Ascending aorta (tissue), 2 donors: Measurements from ENCODE around the gene CAMSAP3. TPM values are rescaled to one million over a fixed set of nuclear protein-coding genes. Genes with fewer than 3 reads are reported as not detected.

Experiments
- DNase-seq, 2 donors: peaks; one replicate each; pipeline ENCODE4 v3.0.0-alpha.2; 2019; ENCODE audit warnings: low spot score in 2 of 2
- H3K27ac ChIP-seq, 2 donors: fragments of 200-600 bp; sonication (generic); one replicate each; pipeline ENCODE4 v1.5.1; 2016 to 2017; ENCODE audit warnings: mild to moderate bottlenecking in 1 of 2
- H3K27me3 ChIP-seq: fragments of 200-600 bp; sonication (generic); one replicate; pipeline ENCODE4 v1.5.1; 2017
- H3K36me3 ChIP-seq, 2 donors: fragments of 200-600 bp; sonication (generic); one replicate each; pipeline ENCODE4 v1.5.1; 2016
- H3K4me1 ChIP-seq, 2 donors: fragments of 200-600 bp; sonication (generic); one replicate each; pipeline ENCODE4 v1.5.1; 2016 to 2017; ENCODE audit warnings: mild to moderate bottlenecking in 1 of 2
- H3K4me3 ChIP-seq, 2 donors: fragments of 200-600 bp; sonication (generic); one replicate each; pipeline ENCODE4 v1.5.1; 2016 to 2017; ENCODE audit warnings: mild to moderate bottlenecking in 1 of 2
- H3K9me3 ChIP-seq, 2 donors: fragments of 200-600 bp; sonication (generic); one replicate each; pipeline ENCODE4 v1.5.1; 2016
- intact Hi-C: fragments of 100-400 bp; cut with DNase I; formaldehyde crosslinking; loops from one replicate; pipeline ENCODE4 v1.15.1; 2023
- total RNA-seq: library from RNA; depleted of rRNA; stranded (reverse); fragments of >200 nt; gene quantifications from one replicate; pipeline ENCODE4 v1.1.0, GENCODE V29; 2016
- TF ChIP-seq, protein P1 (sequence below), 3 experiments: fragments of 200-600 bp in 2 of 3; fragments of 450-650 bp in 1 of 3; sonication (generic) in 2 of 3; IDR thresholded peaks; one replicate each; pipeline ENCODE4 v1.5.1; 2016 to 2019; ENCODE audit warnings: antibody characterized with exemption in 3 of 3, mild to moderate bottlenecking in 1 of 3, moderate library complexity in 1 of 3

Gene CAMSAP3
- total RNA-seq, 1 donor from 2014 or later = not detected

DNA sequence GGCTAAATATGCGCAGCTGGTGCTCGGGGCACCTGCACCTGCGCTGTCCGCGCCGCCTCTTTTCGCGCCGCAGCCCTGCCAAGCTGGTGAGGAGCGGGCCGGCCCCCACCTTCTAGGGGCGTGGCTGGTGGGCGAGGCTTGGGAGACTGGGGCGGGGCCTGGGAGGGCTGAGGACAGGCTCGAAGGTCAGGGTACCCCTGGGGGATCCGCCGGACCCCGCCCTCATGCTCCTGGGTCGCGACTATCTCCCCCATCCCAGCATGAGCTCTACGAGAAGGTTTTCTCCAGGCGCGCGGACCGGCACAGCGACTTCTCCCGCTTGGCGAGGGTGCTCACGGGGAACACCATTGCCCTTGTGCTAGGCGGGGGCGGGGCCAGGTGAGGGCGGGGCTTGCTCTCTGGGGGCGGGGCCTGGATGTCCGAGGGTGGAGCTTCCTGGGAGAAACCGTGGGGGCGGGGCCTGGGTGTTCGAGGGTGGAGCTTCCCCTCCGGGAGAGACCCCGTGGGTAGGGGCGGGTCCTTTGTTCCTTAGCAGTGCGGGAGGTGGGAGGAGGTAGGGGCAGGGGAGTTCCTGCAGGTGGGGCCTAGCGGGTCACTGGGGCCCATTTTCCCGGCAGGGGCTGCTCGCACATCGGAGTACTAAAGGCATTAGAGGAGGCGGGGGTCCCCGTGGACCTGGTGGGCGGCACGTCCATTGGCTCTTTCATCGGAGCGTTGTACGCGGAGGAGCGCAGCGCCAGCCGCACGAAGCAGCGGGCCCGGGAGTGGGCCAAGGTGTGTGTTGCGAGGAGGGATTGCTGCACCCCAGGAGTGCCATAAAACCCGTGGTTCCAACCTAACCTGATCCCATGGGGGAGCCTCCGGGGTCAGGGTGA, 40.4 kb upstream of the CAMSAP3 start:
- intact Hi-C loops = no loop called here
- Histone ChIP-seq H3K4me3 (no peak overlapping the region), H3K27me3 (no peaks in the 10 kb centered on the region), H3K9me3 (no peaks in the 10 kb centered on the region), H3K27ac (no peak overlapping the region), H3K36me3 (peaks cover 80% of the 10 kb centered on the region in 2 donors), H3K4me1 (no peaks in the 10 kb centered on the region)
- DNase-seq = no peak
- TF ChIP-seq, protein P1, sequence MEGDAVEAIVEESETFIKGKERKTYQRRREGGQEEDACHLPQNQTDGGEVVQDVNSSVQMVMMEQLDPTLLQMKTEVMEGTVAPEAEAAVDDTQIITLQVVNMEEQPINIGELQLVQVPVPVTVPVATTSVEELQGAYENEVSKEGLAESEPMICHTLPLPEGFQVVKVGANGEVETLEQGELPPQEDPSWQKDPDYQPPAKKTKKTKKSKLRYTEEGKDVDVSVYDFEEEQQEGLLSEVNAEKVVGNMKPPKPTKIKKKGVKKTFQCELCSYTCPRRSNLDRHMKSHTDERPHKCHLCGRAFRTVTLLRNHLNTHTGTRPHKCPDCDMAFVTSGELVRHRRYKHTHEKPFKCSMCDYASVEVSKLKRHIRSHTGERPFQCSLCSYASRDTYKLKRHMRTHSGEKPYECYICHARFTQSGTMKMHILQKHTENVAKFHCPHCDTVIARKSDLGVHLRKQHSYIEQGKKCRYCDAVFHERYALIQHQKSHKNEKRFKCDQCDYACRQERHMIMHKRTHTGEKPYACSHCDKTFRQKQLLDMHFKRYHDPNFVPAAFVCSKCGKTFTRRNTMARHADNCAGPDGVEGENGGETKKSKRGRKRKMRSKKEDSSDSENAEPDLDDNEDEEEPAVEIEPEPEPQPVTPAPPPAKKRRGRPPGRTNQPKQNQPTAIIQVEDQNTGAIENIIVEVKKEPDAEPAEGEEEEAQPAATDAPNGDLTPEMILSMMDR (IDR thresholded peaks at IDR 0.05) = no peak

DNA sequence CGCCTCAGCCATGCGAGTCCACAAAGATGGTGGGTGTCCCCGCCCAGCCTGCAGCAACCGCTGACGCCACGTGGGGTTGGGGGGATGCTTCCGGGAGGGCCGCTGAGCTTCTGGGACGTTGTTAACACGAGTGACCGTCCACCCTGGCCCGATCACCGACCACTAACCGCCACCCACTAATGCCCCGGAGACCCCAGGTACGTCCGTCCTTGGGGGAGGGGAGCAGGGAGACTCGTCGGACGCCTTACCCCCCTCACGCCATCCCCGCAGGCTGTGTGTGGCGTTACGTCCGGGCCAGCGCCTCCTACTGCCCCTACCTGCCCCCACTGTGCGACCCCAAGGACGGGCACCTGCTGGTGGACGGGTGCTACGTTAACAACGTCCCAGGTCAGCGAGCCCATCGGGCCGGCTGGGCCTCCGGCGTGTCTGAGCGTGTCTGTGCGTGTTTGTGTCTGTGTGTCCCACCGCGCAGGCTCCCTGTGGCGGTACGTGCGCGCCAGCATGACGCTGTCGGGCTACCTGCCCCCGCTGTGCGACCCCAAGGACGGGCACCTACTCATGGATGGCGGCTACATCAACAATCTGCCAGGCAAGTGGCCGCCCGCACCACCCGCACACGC, 38.9 kb upstream of the CAMSAP3 start:
- DNase-seq = no peak

DNA sequence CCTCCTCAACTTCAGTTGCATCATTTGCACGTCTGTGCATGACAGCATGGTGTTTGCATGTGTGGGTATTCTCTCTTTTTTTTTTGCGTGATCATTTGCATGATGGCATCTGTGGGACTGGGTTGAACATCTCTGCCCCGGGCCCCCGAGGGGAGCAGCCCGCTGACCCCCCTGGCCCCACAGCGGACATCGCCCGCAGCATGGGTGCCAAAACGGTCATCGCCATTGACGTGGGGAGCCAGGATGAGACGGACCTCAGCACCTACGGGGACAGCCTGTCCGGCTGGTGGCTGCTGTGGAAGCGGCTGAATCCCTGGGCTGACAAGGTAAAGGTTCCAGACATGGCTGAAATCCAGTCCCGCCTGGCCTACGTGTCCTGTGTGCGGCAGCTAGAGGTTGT, 37.0 kb upstream of the CAMSAP3 start:
- no peak overlapping the region for H3K27ac ChIP-seq
- DNase-seq = no peak
- no peaks in the 10 kb centered on the region for H3K4me1 ChIP-seq
- no peaks in the 10 kb centered on the region for H3K27me3 ChIP-seq
- intact Hi-C loops = no loop called here
- TF ChIP-seq, protein P1 (IDR thresholded peaks at IDR 0.05) = no peak
- peaks cover 78 to 81% of the 10 kb centered on the region in 2 donors for H3K36me3 ChIP-seq
- no peaks in the 10 kb centered on the region for H3K9me3 ChIP-seq
- H3K4me3 ChIP-seq = no peak overlapping the region

More for the DNA sequence above, 38.9 kb upstream of the CAMSAP3 start:
- Histone ChIP-seq H3K27me3 (no peaks in the 10 kb centered on the region), H3K27ac (no peak overlapping the region), H3K4me1 (no peaks in the 10 kb centered on the region), H3K36me3 (peaks cover 86 to 89% of the 10 kb centered on the region in 2 donors), H3K9me3 (no peaks in the 10 kb centered on the region), H3K4me3 (no peak overlapping the region)
- TF ChIP-seq, protein P1 (IDR thresholded peaks at IDR 0.05) = no peak
- intact Hi-C loops = no loop called here

DNA sequence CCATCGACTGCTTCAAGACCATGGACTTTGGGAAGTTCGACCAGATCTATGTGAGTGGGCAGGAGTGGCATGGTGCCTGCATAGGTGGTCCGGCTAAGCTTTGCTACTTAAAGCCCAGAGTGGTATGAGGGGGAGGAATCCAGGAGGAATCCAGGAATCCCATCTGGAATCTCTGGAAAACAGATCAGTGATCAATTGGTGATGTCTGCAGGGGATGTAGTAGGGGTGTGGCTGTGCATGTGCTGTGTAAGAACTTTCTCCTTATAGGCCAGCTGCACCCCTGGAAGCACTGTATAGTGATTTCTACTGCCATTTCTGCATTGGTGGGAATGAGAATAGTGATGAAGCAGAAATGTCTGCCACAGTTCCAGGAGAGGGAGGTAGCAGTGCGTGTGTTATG, 36.6 kb upstream of the CAMSAP3 start:
- DNase-seq = no peak
- TF ChIP-seq, protein P1 (IDR thresholded peaks at IDR 0.05) = no peak
- intact Hi-C loops = no loop called here
- Histone ChIP-seq H3K4me1 (no peaks in the 10 kb centered on the region), H3K27ac (no peak overlapping the region), H3K36me3 (peaks cover 73 to 77% of the 10 kb centered on the region in 2 donors), H3K4me3 (no peak overlapping the region), H3K9me3 (no peaks in the 10 kb centered on the region), H3K27me3 (no peaks in the 10 kb centered on the region)

DNA sequence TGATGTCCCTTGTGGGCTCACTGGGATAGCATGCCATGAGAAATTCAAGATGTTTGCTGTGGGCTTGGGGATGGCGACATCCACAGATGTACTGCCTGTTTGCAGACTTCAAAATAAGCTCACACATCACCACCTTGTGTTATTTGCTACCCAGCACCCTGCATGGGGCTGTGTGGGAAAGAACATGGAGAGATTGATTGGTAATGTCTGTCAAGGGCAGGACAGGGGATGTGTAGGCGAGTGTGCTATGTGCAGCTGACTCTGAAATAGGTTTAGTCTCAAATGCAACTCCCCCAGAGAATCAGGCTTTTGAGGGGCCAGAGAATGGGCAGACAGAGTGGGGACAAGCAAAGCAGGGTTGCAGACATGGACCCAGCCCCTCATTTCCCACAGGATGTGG, 35.4 kb upstream of the CAMSAP3 start:
- TF ChIP-seq, protein P1 (IDR thresholded peaks at IDR 0.05) = no peak

More for the DNA sequence above, 35.4 kb upstream of the CAMSAP3 start:
- Histone ChIP-seq H3K4me3 (no peak overlapping the region), H3K9me3 (no peaks in the 10 kb centered on the region), H3K36me3 (peaks cover 64 to 71% of the 10 kb centered on the region in 2 donors), H3K27ac (no peak overlapping the region), H3K27me3 (no peaks in the 10 kb centered on the region), H3K4me1 (no peaks in the 10 kb centered on the region)
- intact Hi-C loops = no loop called here
- DNase-seq = no peak
